ENCODE measurements around the gene PPP3CA. TPM values are rescaled to one million over a fixed set of nuclear protein-coding genes. Genes with fewer than 3 reads are reported as not detected.

PPP3CA gene
- polyA plus RNA-seq, 1 donor (not counting 4 experiments of a cell fraction or from before 2014, with no cell fraction given): 43.3 TPM

DNA sequence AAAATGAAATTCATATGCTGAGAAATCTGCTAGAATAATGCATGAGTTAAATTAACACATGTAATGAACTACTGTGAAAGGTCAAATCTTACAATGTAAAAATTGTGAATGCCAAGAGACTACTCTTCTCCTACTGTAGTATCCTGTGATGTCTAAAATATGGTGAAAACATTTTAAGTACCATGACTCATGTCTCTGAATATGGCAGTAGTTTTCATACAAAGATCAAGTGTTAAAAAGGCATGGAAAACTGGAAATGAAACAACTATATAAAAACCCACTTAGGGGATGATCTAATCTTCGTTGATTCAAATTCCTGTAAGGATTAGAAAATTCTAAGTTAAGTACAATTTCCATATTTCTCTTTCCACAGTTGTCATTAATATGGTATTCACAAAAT is 221.3 kb downstream of the PPP3CA start:
- H3K36me3 ChIP-seq (ENCODE audit: control insufficient read depth in 2 of 2, extremely low read depth in 1 of 2, insufficient read depth in 2 of 2, low read length in 2 of 2): no peaks in the 10 kb centered on the region
- DNase-seq (ENCODE audit: low read depth, low spot score) (no peak), FAIRE-seq (no peak)
- H3K27ac ChIP-seq (ENCODE audit: control insufficient read depth, insufficient read depth, low read length): no peak overlapping the region
- H3K9me1 ChIP-seq (ENCODE audit: control insufficient read depth, extremely low read depth, insufficient read depth, low read length): no peaks in the 10 kb centered on the region
- no peaks in the 10 kb centered on the region for H3K9me3 ChIP-seq (ENCODE audit: control insufficient read depth, low read depth, low read length)
- no peaks in the 10 kb centered on the region for H3K4me1 ChIP-seq (ENCODE audit: control insufficient read depth, extremely low read depth, insufficient read depth, low read length)
- H3K79me2 ChIP-seq (ENCODE audit: control insufficient read depth, insufficient read depth, low read length): peaks cover 24% of the 10 kb centered on the region
- H3K4me2 ChIP-seq (ENCODE audit: control insufficient read depth, extremely low read depth, insufficient read depth, low read depth, low read length): no peak overlapping the region
- no peaks in the 10 kb centered on the region for H3K27me3 ChIP-seq (ENCODE audit: control insufficient read depth, extremely low read depth, insufficient read depth, low read length)
- H2AFZ ChIP-seq (ENCODE audit: control insufficient read depth, low read length): no peak overlapping the region
- dilution Hi-C loops (cut with MboI; ENCODE audit: extremely low pct_ligation_motif_present, low sequenced_read_pairs): no loop called here
- no peak overlapping the region for H3K9ac ChIP-seq (ENCODE audit: control insufficient read depth, extremely low read depth, insufficient read depth, low read length)
- TF ChIP-seq EZH2 (IDR thresholded peaks at IDR 0.05; ENCODE audit: low read length) (no peak), CTCF (optimal IDR thresholded peaks at IDR 0.05 in 1 of 3, IDR thresholded peaks at IDR 0.05 in 1 of 3, conservative IDR thresholded peaks at IDR 0.05 in 1 of 3; ENCODE audit: extremely low read depth in 1 of 3, insufficient read depth in 2 of 3, low read length in 3 of 3) (no peak)
- no peak overlapping the region for H3K4me3 ChIP-seq (ENCODE audit: control insufficient read depth in 2 of 3, extremely low read depth in 1 of 3, insufficient read depth in 2 of 3, low read depth in 1 of 3, low read length in 3 of 3)
- H4K20me1 ChIP-seq (ENCODE audit: control insufficient read depth, extremely low read depth, insufficient read depth, low read length): no peaks in the 10 kb centered on the region

DNA sequence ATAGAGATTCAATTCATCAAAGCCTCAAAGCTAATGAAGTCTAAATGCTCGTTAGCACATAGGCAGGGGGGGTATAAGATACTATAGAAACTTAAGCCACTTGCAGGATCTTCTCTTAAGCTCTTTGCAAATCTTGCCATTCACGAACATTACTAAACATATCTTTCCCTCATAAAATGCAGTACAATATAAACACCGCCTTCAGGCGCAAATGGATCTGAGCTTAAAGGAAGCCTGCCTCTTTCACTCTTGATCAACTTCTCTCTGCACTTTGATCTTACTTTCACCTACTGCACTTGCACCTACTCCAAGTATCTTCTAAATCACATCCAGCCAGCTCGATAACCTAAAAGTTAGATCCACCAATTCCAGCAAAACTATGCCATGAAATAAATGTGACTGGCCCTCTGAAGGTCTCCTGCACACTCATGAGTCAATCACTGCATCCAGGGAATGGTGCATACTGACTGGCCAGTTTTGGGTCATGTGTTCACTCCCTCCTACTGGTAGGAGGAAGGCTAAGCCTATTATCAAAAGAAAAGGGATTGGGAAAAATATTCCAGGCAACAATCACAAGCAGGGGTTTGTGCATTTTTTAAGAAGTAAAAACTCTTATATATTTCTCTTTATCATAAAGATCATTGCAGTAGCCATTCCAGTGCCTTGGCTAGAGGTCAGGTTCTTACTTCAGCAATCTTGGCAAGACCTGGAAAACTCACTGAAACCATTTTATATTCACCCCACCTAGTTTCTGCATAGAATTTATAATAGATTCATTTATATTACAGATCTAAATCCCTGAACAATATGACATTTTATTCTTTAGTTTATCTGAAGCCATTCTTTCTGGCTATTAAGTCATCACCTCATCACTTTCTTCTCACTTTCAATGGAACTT is 222.0 kb downstream of the PPP3CA start:
- H3K79me2 ChIP-seq (ENCODE audit: control insufficient read depth, insufficient read depth, low read length): peaks cover 18% of the 10 kb centered on the region
- no peak overlapping the region for H2AFZ ChIP-seq (ENCODE audit: control insufficient read depth, low read length)
- DNase-seq (ENCODE audit: low read depth, low spot score): no peak
- H3K4me1 ChIP-seq (ENCODE audit: control insufficient read depth, extremely low read depth, insufficient read depth, low read length): no peaks in the 10 kb centered on the region
- H3K27ac ChIP-seq (ENCODE audit: control insufficient read depth, insufficient read depth, low read length): no peak overlapping the region
- no peak overlapping the region for H3K4me2 ChIP-seq (ENCODE audit: control insufficient read depth, extremely low read depth, insufficient read depth, low read depth, low read length)
- H4K20me1 ChIP-seq (ENCODE audit: control insufficient read depth, extremely low read depth, insufficient read depth, low read length): no peaks in the 10 kb centered on the region
- dilution Hi-C loops (cut with MboI; ENCODE audit: extremely low pct_ligation_motif_present, low sequenced_read_pairs): no loop called here
- H3K9me3 ChIP-seq (ENCODE audit: control insufficient read depth, low read depth, low read length): no peaks in the 10 kb centered on the region
- no peaks in the 10 kb centered on the region for H3K27me3 ChIP-seq (ENCODE audit: control insufficient read depth, extremely low read depth, insufficient read depth, low read length)
- FAIRE-seq: no peak
- TF ChIP-seq EZH2 (IDR thresholded peaks at IDR 0.05; ENCODE audit: low read length) (no peak), CTCF (optimal IDR thresholded peaks at IDR 0.05 in 1 of 3, IDR thresholded peaks at IDR 0.05 in 1 of 3, conservative IDR thresholded peaks at IDR 0.05 in 1 of 3; ENCODE audit: extremely low read depth in 1 of 3, insufficient read depth in 2 of 3, low read length in 3 of 3) (no peak)
- H3K4me3 ChIP-seq (ENCODE audit: control insufficient read depth in 2 of 3, extremely low read depth in 1 of 3, insufficient read depth in 2 of 3, low read depth in 1 of 3, low read length in 3 of 3): no peak overlapping the region
- no peaks in the 10 kb centered on the region for H3K36me3 ChIP-seq (ENCODE audit: control insufficient read depth in 2 of 2, extremely low read depth in 1 of 2, insufficient read depth in 2 of 2, low read length in 2 of 2)
- no peak overlapping the region for H3K9ac ChIP-seq (ENCODE audit: control insufficient read depth, extremely low read depth, insufficient read depth, low read length)
- H3K9me1 ChIP-seq (ENCODE audit: control insufficient read depth, extremely low read depth, insufficient read depth, low read length): no peaks in the 10 kb centered on the region
